ENCODE data around the gene ACER2.
A peak's percentile ranks its signal among the peaks of the same experiment; 100 is the strongest.
"Not testable (repeated sequence)": the region's sequence is repeated elsewhere in the genome, so short reads cannot be mapped to it uniquely, and the experiment has no call there.

The ACER2 gene

DNA sequence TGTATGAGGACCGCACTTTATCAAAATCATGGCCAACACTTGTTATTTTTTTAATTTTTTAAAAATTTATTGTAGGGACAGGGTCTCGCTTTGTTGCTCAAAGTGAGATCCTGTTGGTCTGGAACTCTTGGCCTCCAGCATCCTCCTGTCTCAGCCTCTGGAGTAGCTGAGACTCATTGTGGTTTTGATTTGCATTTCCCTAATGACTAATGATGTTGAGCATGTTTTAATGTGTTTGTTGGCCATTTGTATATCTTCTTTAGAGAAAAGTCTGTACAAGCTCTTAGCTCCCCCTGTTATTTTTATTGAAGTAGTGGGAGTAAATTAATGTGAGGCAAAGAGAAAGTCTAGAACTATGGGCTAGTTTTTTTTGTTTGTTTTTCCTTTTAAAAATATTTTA is 27.2 kb upstream of the ACER2 start:
- TF ChIP-seq, protein P1, sequence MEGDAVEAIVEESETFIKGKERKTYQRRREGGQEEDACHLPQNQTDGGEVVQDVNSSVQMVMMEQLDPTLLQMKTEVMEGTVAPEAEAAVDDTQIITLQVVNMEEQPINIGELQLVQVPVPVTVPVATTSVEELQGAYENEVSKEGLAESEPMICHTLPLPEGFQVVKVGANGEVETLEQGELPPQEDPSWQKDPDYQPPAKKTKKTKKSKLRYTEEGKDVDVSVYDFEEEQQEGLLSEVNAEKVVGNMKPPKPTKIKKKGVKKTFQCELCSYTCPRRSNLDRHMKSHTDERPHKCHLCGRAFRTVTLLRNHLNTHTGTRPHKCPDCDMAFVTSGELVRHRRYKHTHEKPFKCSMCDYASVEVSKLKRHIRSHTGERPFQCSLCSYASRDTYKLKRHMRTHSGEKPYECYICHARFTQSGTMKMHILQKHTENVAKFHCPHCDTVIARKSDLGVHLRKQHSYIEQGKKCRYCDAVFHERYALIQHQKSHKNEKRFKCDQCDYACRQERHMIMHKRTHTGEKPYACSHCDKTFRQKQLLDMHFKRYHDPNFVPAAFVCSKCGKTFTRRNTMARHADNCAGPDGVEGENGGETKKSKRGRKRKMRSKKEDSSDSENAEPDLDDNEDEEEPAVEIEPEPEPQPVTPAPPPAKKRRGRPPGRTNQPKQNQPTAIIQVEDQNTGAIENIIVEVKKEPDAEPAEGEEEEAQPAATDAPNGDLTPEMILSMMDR (IDR thresholded peaks at IDR 0.05; ENCODE audit: unreplicated experiment in 3 of 3) = no peak
- Mint-ChIP-seq H3K36me3 (ENCODE audit: low read depth) (peaks cover 32% of the 10 kb centered on the region), H3K4me1 (peaks cover 43% of the 10 kb centered on the region), H3K27ac (peak overlapping the region; percentile 98 to 99 (median 99)), H3K9me3 (no peaks in the 10 kb centered on the region), H3K27me3 (ENCODE audit: low read depth) (no peaks in the 10 kb centered on the region), H3K4me3 (peak overlapping the region; percentile 55 to 100 (median 75))

DNA sequence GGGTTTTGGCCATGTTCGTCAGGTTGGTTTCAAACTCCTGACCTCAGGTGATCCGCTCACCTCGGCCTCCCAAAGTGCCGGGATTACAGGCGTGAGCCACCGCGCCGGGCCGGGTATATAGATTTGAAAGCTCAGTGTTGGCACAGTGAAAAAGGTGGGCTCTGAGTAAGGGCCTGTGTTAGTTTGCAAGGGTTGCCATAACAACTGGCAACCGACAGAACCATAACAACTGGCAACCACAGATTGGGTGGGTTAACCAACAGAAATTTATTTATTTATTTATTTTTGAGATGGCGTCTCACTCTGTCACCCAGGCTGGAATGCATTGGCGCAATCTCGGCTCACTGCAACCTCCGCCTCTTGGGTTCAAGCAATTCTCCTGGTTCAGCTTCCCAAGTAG is 23.6 kb upstream of the ACER2 start:
- H3K4me3 Mint-ChIP-seq; H3K27ac Mint-ChIP-seq; H3K36me3 Mint-ChIP-seq (ENCODE audit: low read depth); H3K27me3 Mint-ChIP-seq (ENCODE audit: low read depth); H3K9me3 Mint-ChIP-seq: not testable (repeated sequence)
- peaks cover 12% of the 10 kb centered on the region for H3K4me1 Mint-ChIP-seq

DNA sequence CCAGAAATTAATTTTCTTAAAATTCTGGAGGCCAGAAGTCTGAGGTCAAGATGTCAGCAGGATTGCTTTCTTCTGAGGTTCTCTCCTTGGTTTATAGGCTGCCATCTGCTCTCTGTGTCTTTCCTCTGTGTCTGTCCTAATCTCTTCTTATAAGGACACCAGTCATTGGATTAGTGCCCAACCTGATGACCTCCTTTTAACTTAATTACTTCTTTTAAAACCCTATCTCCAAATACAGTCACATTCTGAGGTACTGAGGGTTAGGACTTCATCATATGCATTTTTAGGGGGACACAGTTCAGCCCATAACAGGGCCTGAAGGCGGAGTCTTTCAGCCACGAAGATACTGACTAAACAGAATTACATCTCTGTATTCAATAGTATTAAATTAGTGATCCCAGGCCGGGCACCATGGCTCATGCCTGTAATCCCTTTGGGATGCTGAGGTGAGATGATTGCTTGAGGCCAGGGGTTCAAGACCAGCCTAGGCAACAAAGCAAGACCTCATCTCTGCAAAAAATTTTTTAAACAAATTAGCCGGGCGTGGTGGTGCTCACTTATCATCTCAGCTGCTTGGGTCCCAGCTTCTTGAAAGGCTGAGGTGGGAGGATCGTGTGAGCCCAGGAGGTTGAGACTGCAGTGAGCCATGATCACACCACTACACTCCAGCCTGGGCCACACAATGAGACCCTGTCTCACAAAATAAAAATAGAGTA is 22.9 kb upstream of the ACER2 start:
- no peak overlapping the region for H3K27ac Mint-ChIP-seq
- peaks cover 5% of the 10 kb centered on the region for H3K27me3 Mint-ChIP-seq (ENCODE audit: low read depth)
- no peak overlapping the region for H3K4me3 Mint-ChIP-seq
- H3K4me1 Mint-ChIP-seq = peaks cover 8% of the 10 kb centered on the region
- no peaks in the 10 kb centered on the region for H3K36me3 Mint-ChIP-seq (ENCODE audit: low read depth)
- peaks cover 2% of the 10 kb centered on the region for H3K9me3 Mint-ChIP-seq
- TF ChIP-seq, protein P1 (IDR thresholded peaks at IDR 0.05; ENCODE audit: unreplicated experiment in 3 of 3) = no peak

DNA sequence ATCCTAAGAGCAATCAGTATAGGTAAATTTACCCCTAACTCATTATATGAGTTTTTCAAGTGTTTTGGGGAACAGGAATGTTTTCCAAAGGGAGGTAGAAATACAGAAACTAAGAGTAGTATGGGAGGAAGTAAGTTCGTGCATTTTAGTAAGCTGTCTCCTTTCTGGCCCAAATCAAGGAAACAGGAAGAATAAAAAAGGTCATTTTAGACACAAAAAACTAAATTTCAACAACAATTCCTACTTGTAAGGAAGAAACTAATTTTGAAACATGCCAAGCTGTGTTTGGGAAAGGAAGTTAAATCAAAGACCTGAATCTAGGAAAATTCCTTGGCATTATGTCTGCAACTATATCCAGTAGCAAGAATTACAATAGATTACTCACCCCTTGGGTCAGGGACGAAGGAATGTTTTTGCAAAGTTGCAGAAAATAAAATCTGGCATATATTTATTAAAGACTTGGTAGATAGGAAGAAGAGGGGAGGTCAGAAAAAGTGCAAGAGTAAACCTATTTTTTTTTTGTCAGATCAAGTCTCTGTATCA is 22.2 kb upstream of the ACER2 start:
- H3K9me3 Mint-ChIP-seq = peaks cover 2% of the 10 kb centered on the region
- peaks cover 5% of the 10 kb centered on the region for H3K27me3 Mint-ChIP-seq (ENCODE audit: low read depth)
- no peak overlapping the region for H3K4me3 Mint-ChIP-seq
- H3K27ac Mint-ChIP-seq = no peak overlapping the region
- TF ChIP-seq, protein P1 (IDR thresholded peaks at IDR 0.05; ENCODE audit: unreplicated experiment in 3 of 3) = no peak
- peaks cover 4% of the 10 kb centered on the region for H3K4me1 Mint-ChIP-seq
- no peaks in the 10 kb centered on the region for H3K36me3 Mint-ChIP-seq (ENCODE audit: low read depth)

DNA sequence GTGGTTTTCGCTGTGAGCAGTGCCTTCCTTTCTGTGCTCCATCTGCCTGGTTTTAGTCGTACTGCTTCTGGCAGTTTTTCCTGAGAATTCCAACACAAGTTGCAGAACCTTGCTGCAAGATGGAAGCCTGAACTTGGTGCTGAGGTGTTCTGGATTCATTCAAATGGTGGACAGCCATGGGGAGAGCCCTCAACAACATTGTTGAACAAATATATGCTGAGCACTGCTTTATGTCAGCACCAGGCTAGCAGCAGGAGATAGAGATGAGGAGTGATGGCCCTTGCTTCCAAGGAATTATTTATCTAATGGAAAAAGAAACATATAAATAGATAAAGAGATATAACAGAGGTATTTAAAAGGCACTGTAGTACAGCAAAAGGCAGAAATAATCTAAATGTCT is 21.5 kb upstream of the ACER2 start:
- H3K27me3 Mint-ChIP-seq (ENCODE audit: low read depth) = peaks cover 5% of the 10 kb centered on the region
- TF ChIP-seq, protein P1 (IDR thresholded peaks at IDR 0.05; ENCODE audit: unreplicated experiment in 3 of 3) = no peak
- H3K27ac Mint-ChIP-seq = no peak overlapping the region
- H3K36me3 Mint-ChIP-seq (ENCODE audit: low read depth) = no peaks in the 10 kb centered on the region
- peaks cover 2% of the 10 kb centered on the region for H3K4me1 Mint-ChIP-seq
- H3K4me3 Mint-ChIP-seq = no peak overlapping the region
- H3K9me3 Mint-ChIP-seq = peaks cover 2% of the 10 kb centered on the region

DNA sequence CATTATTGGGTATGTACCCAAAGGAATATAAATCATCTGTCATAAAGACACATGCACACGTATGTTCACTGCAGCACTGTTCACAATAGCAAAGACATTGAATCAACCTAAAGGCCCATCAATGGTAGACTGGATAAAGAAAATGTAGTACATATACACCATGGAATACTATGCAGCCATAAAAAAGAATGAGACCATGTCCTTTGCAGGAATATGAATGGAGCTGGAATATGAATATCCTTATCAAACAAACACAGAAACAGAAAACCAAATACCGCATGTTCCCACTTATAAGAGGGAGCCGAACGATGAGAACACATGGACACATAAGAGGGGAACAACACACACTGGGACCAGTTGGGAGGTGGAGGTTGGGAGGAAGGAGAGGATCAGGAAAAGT is 19.3 kb upstream of the ACER2 start:
- H3K27me3 Mint-ChIP-seq (ENCODE audit: low read depth); H3K9me3 Mint-ChIP-seq; H3K4me1 Mint-ChIP-seq; H3K4me3 Mint-ChIP-seq; H3K27ac Mint-ChIP-seq; H3K36me3 Mint-ChIP-seq (ENCODE audit: low read depth): not testable (repeated sequence)

DNA sequence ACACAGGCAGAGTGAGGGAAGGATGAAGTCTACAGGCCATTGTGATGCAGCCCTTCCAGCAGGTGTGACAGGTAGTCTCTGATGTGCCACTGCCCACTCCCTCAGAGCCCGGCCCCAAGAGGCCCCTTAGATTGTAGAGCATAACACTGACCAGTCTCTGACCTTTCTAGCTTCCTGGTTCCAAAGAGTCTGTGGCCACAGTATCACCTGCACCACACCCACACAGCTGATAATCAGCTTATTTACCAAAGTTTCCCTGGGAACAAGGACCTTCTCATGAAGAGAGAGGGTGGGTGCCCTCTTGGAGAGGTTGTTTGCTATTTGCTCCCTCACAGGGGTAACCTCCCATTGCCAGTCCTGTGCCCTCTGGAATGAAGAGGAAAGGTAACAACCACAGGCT is 11.0 kb upstream of the ACER2 start:
- TF ChIP-seq, protein P1 (IDR thresholded peaks at IDR 0.05; ENCODE audit: unreplicated experiment in 3 of 3) = no peak
- Mint-ChIP-seq H3K27ac (no peak overlapping the region), H3K9me3 (peaks cover 3% of the 10 kb centered on the region), H3K4me3 (no peak overlapping the region), H3K36me3 (ENCODE audit: low read depth) (no peaks in the 10 kb centered on the region), H3K27me3 (ENCODE audit: low read depth) (peaks cover 4% of the 10 kb centered on the region), H3K4me1 (no peaks in the 10 kb centered on the region)

DNA sequence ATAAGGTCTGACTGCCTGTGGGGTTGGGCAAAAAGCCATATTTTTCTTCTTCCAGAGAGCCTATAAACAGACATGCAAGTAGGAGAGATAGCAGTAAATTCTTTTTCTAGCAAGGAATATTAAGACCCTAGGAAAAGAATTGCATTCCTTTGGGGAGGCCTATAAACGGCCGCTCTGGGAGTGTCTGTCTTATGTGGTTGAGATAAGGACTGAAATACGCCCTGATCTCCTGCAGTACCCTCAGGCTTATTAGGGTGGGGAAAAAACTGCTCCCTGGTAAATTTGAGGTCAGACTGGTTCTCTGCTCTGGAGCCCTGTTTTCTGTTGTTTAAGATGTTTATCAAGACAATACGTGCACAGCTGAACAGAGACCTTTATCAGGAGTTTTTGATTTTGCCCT is 5.6 kb upstream of the ACER2 start:
- H3K4me1 Mint-ChIP-seq; H3K27ac Mint-ChIP-seq; H3K36me3 Mint-ChIP-seq (ENCODE audit: low read depth); H3K4me3 Mint-ChIP-seq: not testable (repeated sequence)
- Mint-ChIP-seq H3K9me3 (peaks cover 10% of the 10 kb centered on the region), H3K27me3 (ENCODE audit: low read depth) (peaks cover 13% of the 10 kb centered on the region)

Measured in nephron (organoid).